Measurements from ENCODE around the gene ACADM. TPM values are rescaled to one million over a fixed set of nuclear protein-coding genes. Genes with fewer than 3 reads are reported as not detected.

ACADM gene
- total RNA-seq, 1 experiment from 2014 or later: 35.6 TPM

DNA sequence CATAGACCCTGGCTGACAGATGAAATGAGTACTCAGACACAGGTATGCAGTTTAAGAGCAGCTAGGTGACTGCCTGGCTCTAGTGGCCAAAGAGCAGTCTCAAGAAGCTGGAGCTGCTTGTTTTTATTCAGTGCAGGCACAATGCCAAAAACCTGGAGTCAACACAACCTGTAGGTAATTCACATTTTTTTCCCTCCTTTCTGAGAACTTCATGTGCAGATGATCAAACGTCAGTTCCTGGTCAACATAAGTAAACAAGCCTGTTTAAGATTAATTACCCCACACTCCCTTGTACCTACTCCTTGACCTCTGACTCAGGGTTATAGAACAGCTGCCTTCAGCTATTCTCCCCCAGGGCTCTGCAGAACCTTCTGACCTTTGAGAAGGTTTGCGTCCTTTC is 17.3 kb upstream of the ACADM start:
- Histone ChIP-seq H3K27ac (ENCODE audit: low read depth, low read length, poor library complexity, severe bottlenecking) (no peak overlapping the region), H3K4me3 (ENCODE audit: low read depth, low read length, poor library complexity, severe bottlenecking) (no peak overlapping the region), H3K36me3 (ENCODE audit: insufficient read depth, low read length, poor library complexity, severe bottlenecking) (no peaks in the 10 kb centered on the region), H3K4me1 (ENCODE audit: insufficient read depth, low read length, poor library complexity, severe bottlenecking) (no peaks in the 10 kb centered on the region), H3K27me3 (replicated peaks; ENCODE audit: insufficient read depth, low read depth, low read length, poor library complexity) (no peaks in the 10 kb centered on the region), H3K9me3 (ENCODE audit: low read depth, low read length, poor library complexity, severe bottlenecking) (no peaks in the 10 kb centered on the region)
- ChIA-PET CTCF (no interaction called here), POLR2A (ENCODE audit: low non-redundant PET) (no interaction called here)
- TF ChIP-seq, protein P1, sequence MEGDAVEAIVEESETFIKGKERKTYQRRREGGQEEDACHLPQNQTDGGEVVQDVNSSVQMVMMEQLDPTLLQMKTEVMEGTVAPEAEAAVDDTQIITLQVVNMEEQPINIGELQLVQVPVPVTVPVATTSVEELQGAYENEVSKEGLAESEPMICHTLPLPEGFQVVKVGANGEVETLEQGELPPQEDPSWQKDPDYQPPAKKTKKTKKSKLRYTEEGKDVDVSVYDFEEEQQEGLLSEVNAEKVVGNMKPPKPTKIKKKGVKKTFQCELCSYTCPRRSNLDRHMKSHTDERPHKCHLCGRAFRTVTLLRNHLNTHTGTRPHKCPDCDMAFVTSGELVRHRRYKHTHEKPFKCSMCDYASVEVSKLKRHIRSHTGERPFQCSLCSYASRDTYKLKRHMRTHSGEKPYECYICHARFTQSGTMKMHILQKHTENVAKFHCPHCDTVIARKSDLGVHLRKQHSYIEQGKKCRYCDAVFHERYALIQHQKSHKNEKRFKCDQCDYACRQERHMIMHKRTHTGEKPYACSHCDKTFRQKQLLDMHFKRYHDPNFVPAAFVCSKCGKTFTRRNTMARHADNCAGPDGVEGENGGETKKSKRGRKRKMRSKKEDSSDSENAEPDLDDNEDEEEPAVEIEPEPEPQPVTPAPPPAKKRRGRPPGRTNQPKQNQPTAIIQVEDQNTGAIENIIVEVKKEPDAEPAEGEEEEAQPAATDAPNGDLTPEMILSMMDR (conservative IDR thresholded peaks at IDR 0.05; ENCODE audit: low read depth, low read length): no peak
- TF ChIP-seq EZH2 (IDR thresholded peaks at IDR 0.05; ENCODE audit: borderline replicate concordance, low read depth, low read length, poor library complexity, severe bottlenecking): no peak
- BruUV-seq (replicated peaks): no TSS peak
- intact Hi-C loops (cut with micrococcal nuclease; ENCODE audit: unreplicated experiment): no loop called here
- DNase-seq (ENCODE audit: low spot score): no peak

GRCh38 chr1:75708910-75709309 is 15.6 kb upstream of the ACADM start:
- ChIA-PET CTCF (no interaction called here), POLR2A (ENCODE audit: low non-redundant PET) (no interaction called here)
- Histone ChIP-seq H3K9me3 (ENCODE audit: low read depth, low read length, poor library complexity, severe bottlenecking) (no peaks in the 10 kb centered on the region), H3K4me3 (ENCODE audit: low read depth, low read length, poor library complexity, severe bottlenecking) (no peak overlapping the region), H3K4me1 (ENCODE audit: insufficient read depth, low read length, poor library complexity, severe bottlenecking) (no peaks in the 10 kb centered on the region), H3K36me3 (ENCODE audit: insufficient read depth, low read length, poor library complexity, severe bottlenecking) (no peaks in the 10 kb centered on the region), H3K27me3 (replicated peaks; ENCODE audit: insufficient read depth, low read depth, low read length, poor library complexity) (no peaks in the 10 kb centered on the region), H3K27ac (ENCODE audit: low read depth, low read length, poor library complexity, severe bottlenecking) (no peak overlapping the region)
- no TSS peak for BruUV-seq (replicated peaks)
- TF ChIP-seq EZH2 (IDR thresholded peaks at IDR 0.05; ENCODE audit: borderline replicate concordance, low read depth, low read length, poor library complexity, severe bottlenecking): no peak
- TF ChIP-seq, protein P1 (conservative IDR thresholded peaks at IDR 0.05; ENCODE audit: low read depth, low read length): no peak
- intact Hi-C loops (cut with micrococcal nuclease; ENCODE audit: unreplicated experiment): no loop called here
- no peak for DNase-seq (ENCODE audit: low spot score)

GRCh38 chr1:75710832-75711231 is 13.7 kb upstream of the ACADM start:
- ChIA-PET CTCF (interaction anchor here (0.6 kb wide), 1 partner anchor 11 kb away, joined by 4 read pairs; no protein-coding TSS in a partner anchor), POLR2A (ENCODE audit: low non-redundant PET) (interaction anchor here (0.6 kb wide), 1 partner anchor 14 kb away, joined by 3 read pairs; no protein-coding TSS in a partner anchor)
- no peak for TF ChIP-seq EZH2 (IDR thresholded peaks at IDR 0.05; ENCODE audit: borderline replicate concordance, low read depth, low read length, poor library complexity, severe bottlenecking)
- TF ChIP-seq, protein P1 (conservative IDR thresholded peaks at IDR 0.05; ENCODE audit: low read depth, low read length): no peak
- BruUV-seq (replicated peaks): no TSS peak
- no peaks in the 10 kb centered on the region for H3K36me3 ChIP-seq (ENCODE audit: insufficient read depth, low read length, poor library complexity, severe bottlenecking)
- no peak overlapping the region for H3K27ac ChIP-seq (ENCODE audit: low read depth, low read length, poor library complexity, severe bottlenecking)
- H3K9me3 ChIP-seq (ENCODE audit: low read depth, low read length, poor library complexity, severe bottlenecking): no peaks in the 10 kb centered on the region
- no peaks in the 10 kb centered on the region for H3K4me1 ChIP-seq (ENCODE audit: insufficient read depth, low read length, poor library complexity, severe bottlenecking)
- intact Hi-C loops (cut with micrococcal nuclease; ENCODE audit: unreplicated experiment): loop anchor here (10.0 kb wide), 1 partner anchor 446 kb away; no protein-coding TSS in a partner anchor
- H3K4me3 ChIP-seq (ENCODE audit: low read depth, low read length, poor library complexity, severe bottlenecking): no peak overlapping the region
- H3K27me3 ChIP-seq (replicated peaks; ENCODE audit: insufficient read depth, low read depth, low read length, poor library complexity): no peaks in the 10 kb centered on the region
- DNase-seq (ENCODE audit: low spot score): no peak
